Activated CD8-positive, alpha-beta memory T cell treated with anti-CD3 and anti-CD28 coated beads, Interleukin-2, amount 50 U/mL, for 24 hours (primary cell): ENCODE measurements around the gene SH3RF3.
"Not testable (repeated sequence)": the region's sequence is repeated elsewhere in the genome, so short reads cannot be mapped to it uniquely, and the experiment has no call there.

Experiments
- DNase-seq: peaks from one replicate; pipeline ENCODE4 v3.0.0-alpha.2; 2020; ENCODE audit errors: extremely low read depth

The SH3RF3 gene

GRCh38 chr2:109217362-109218086 is 88.5 kb downstream of the SH3RF3 start:
- no peak for DNase-seq

GRCh38 chr2:109218087-109218791 is 89.2 kb downstream of the SH3RF3 start:
- DNase-seq = no peak

GRCh38 chr2:109218792-109219126 is 89.8 kb downstream of the SH3RF3 start:
- no peak for DNase-seq

GRCh38 chr2:109220860-109221259 is 91.9 kb downstream of the SH3RF3 start:
- DNase-seq = no peak

- DNase-seq = not testable (repeated sequence)
Measured at GRCh38 chr2:109221316-109221715, 92.3 kb downstream of the SH3RF3 start.

- DNase-seq = no peak
Measured at GRCh38 chr2:109222422-109222821, 93.4 kb downstream of the SH3RF3 start.

GRCh38 chr2:109222825-109223471 is 93.9 kb downstream of the SH3RF3 start:
- no peak for DNase-seq

GRCh38 chr2:109223490-109223889 is 94.5 kb downstream of the SH3RF3 start:
- no peak for DNase-seq

- DNase-seq = not testable (repeated sequence)
Measured at GRCh38 chr2:109224341-109224740, 95.3 kb downstream of the SH3RF3 start.

GRCh38 chr2:109225170-109225782 is 96.3 kb downstream of the SH3RF3 start:
- DNase-seq = no peak

- no peak for DNase-seq
Measured at GRCh38 chr2:109226128-109226527, 97.1 kb downstream of the SH3RF3 start.

GRCh38 chr2:109226622-109227021 is 97.6 kb downstream of the SH3RF3 start:
- no peak for DNase-seq

GRCh38 chr2:109229094-109229675 is 100.2 kb downstream of the SH3RF3 start:
- DNase-seq = no peak

- DNase-seq = no peak
Measured at GRCh38 chr2:109230941-109231420, 102.0 kb downstream of the SH3RF3 start.

- DNase-seq = no peak
Measured at GRCh38 chr2:109231428-109231827, 102.4 kb downstream of the SH3RF3 start.

GRCh38 chr2:109231996-109232705 is 103.1 kb downstream of the SH3RF3 start:
- DNase-seq = no peak

- DNase-seq = no peak
Measured at GRCh38 chr2:109232909-109233308, 103.9 kb downstream of the SH3RF3 start.

- no peak for DNase-seq
Measured at GRCh38 chr2:109233643-109234042, 104.6 kb downstream of the SH3RF3 start.

- DNase-seq = no peak
Measured at GRCh38 chr2:109234355-109234754, 105.3 kb downstream of the SH3RF3 start.

GRCh38 chr2:109236147-109236546 is 107.1 kb downstream of the SH3RF3 start:
- DNase-seq = no peak

- DNase-seq = no peak
Measured at GRCh38 chr2:109237792-109238191, 108.8 kb downstream of the SH3RF3 start.
